GM12878 (cell line): ENCODE data around the gene NUDCD3. TPM values are rescaled to one million over a fixed set of nuclear protein-coding genes. Genes with fewer than 3 reads are reported as not detected.

Experiments used
- ATAC-seq: fragments of 200-7000 bp; cut with Tn5 transposase; 3 replicates; pipeline ENCODE4 v1.9.1; 2020; ENCODE audit warnings: mild to moderate bottlenecking, moderate library complexity
- BruUV-seq: library from RNA; stranded (reverse); fragments of 400-500 nt; replicated peaks from 2 replicates; lab custom pipeline; 2021; lab: Mats Ljungman, UMichigan
- CTCF ChIA-PET: fragments of 300-600 bp; sonication (Branson Sonifier 250); formaldehyde crosslinking; extraction: SDS; loops from one replicate; lab custom pipeline; 2021; ENCODE audit warnings: inconsistent platforms; lab: Yijun Ruan, JAX
- POLR2A ChIA-PET: fragments of 350-600 bp; formaldehyde crosslinking; extraction: SDS; loops from one replicate; lab custom pipeline; 2021; ENCODE audit warnings: inconsistent platforms; lab: Charles Lee
- RAD21 ChIA-PET: fragments of 300-600 bp; sonication (Branson Sonifier 250); formaldehyde crosslinking; loops from one replicate; lab custom pipeline; 2023; ENCODE audit warnings: antibody characterized with exemption; ENCODE audit not compliant: unreplicated experiment; lab: Charles Lee
- SMC1A ChIA-PET: fragments of 300-600 bp; sonication (Branson Sonifier 250); formaldehyde crosslinking; loops from one replicate; lab custom pipeline; 2023; ENCODE audit not compliant: unreplicated experiment, uncharacterized antibody; lab: Charles Lee
- DNase-seq: peaks from one replicate; pipeline ENCODE4 v3.0.0-alpha.2; 2011; ENCODE audit warnings: low read depth, low spot score
- FAIRE-seq: peaks from 3 replicates; lab custom pipeline; 2011; peaks lifted over from hg19 to GRCh38; lab: Jason Lieb, UNC
- H2AFZ ChIP-seq: 2 replicates; pipeline ENCODE4 v1.6.0; 2011; ENCODE audit warnings: low read depth, low read length, control low read depth; ENCODE audit not compliant: control insufficient read depth
- H3K27ac ChIP-seq: 2 replicates; pipeline ENCODE4 v1.5.1; 2011; ENCODE audit warnings: control low read depth; ENCODE audit not compliant: control insufficient read depth, insufficient read depth
- H3K27me3 ChIP-seq, 2 experiments: replicated peaks in 1 of 2; 2 replicates each; pipeline versions ENCODE4 v1.6.0 to v1.6.1; 2011; ENCODE audit warnings: low read length in 1 of 2; ENCODE audit not compliant: control insufficient read depth in 2 of 2, insufficient read depth in 2 of 2
- H3K36me3 ChIP-seq, 2 experiments: 2 replicates each; pipeline ENCODE4 v1.5.1; 2011; ENCODE audit warnings: low read length in 1 of 2; ENCODE audit not compliant: control insufficient read depth in 2 of 2, insufficient read depth in 2 of 2
- H3K4me1 ChIP-seq: 2 replicates; pipeline ENCODE4 v1.6.1; 2011; ENCODE audit warnings: mild to moderate bottlenecking, low read length, moderate library complexity, mixed read lengths; ENCODE audit not compliant: control insufficient read depth, insufficient read depth
- H3K4me2 ChIP-seq: 2 replicates; pipeline ENCODE4 v1.6.0; 2011; ENCODE audit warnings: control low read depth; ENCODE audit not compliant: control insufficient read depth, insufficient read depth
- H3K4me3 ChIP-seq: fragments of 200-600 bp; sonication (generic); 2 replicates; pipeline ENCODE4 v1.5.1; 2016
- H3K79me2 ChIP-seq: 2 replicates; pipeline ENCODE4 v1.6.0; 2011; ENCODE audit warnings: low read length; ENCODE audit not compliant: control insufficient read depth, insufficient read depth
- H3K9ac ChIP-seq: 2 replicates; pipeline ENCODE4 v1.8.0; 2011; ENCODE audit warnings: low read length, control low read depth, mixed read lengths; ENCODE audit not compliant: control insufficient read depth, insufficient read depth
- H3K9me3 ChIP-seq: replicated peaks from 3 replicates; pipeline ENCODE4 v1.5.1; 2011; ENCODE audit warnings: mild to moderate bottlenecking, low read length; ENCODE audit not compliant: control insufficient read depth, insufficient read depth
- H4K20me1 ChIP-seq: 2 replicates; pipeline ENCODE4 v1.6.0; 2011; ENCODE audit not compliant: control insufficient read depth, insufficient read depth
- ASH2L ChIP-seq: fragments of 300-600, 200-600 bp; sonication (generic); IDR thresholded peaks from 2 replicates; pipeline ENCODE4 v1.6.1; 2017; ENCODE audit warnings: low read depth, mild to moderate bottlenecking, borderline replicate concordance
- CHD2 ChIP-seq: IDR thresholded peaks from 2 replicates; pipeline ENCODE4 v1.6.1; 2011; ENCODE audit warnings: low read depth, low read length, improper control_type of control experiment, borderline replicate concordance
- ESRRA ChIP-seq: IDR thresholded peaks from 2 replicates; pipeline ENCODE4 v1.6.1; 2012; ENCODE audit warnings: mild to moderate bottlenecking, low read length, improper control_type of control experiment
- HDAC6 ChIP-seq: fragments of 200-600 bp; sonication (generic); IDR thresholded peaks from one replicate; pipeline ENCODE4 v1.8.0; 2017; ENCODE audit warnings: antibody characterized with exemption; ENCODE audit not compliant: unreplicated experiment
- KAT2A ChIP-seq: conservative IDR thresholded peaks from 2 replicates; pipeline ENCODE4 v1.6.1; 2011; ENCODE audit warnings: low read depth, low read length; ENCODE audit not compliant: control insufficient read depth
- MTA3 ChIP-seq: IDR thresholded peaks from 2 replicates; pipeline ENCODE4 v1.6.1; 2012; ENCODE audit warnings: low read length, inconsistent platforms, borderline replicate concordance
- MYC ChIP-seq: IDR thresholded peaks from 2 replicates; pipeline ENCODE4 v1.6.1; 2011; ENCODE audit warnings: mild to moderate bottlenecking, low read length, moderate library complexity, inconsistent platforms; ENCODE audit not compliant: insufficient read depth, insufficient replicate concordance, insufficient read length, severe bottlenecking
- NFXL1 ChIP-seq: fragments of 450-650 bp; IDR thresholded peaks from 2 replicates; pipeline ENCODE4 v1.6.1; 2017; ENCODE audit warnings: antibody characterized with exemption, mild to moderate bottlenecking, borderline replicate concordance
- POLR2AphosphoS5 ChIP-seq: IDR thresholded peaks from 2 replicates; pipeline ENCODE4 v1.6.1; 2011; ENCODE audit warnings: mild to moderate bottlenecking, low read length, inconsistent platforms
- POU2F2 ChIP-seq: IDR thresholded peaks from 3 replicates; pipeline ENCODE4 v1.6.1; 2011; ENCODE audit warnings: low read depth, mild to moderate bottlenecking, low read length, borderline replicate concordance
- SIX5 ChIP-seq: IDR thresholded peaks from 2 replicates; pipeline ENCODE4 v1.6.1; 2011; ENCODE audit warnings: mild to moderate bottlenecking, low read depth, low read length, moderate library complexity; ENCODE audit not compliant: severe bottlenecking
- SMAD5 ChIP-seq: IDR thresholded peaks from 2 replicates; pipeline ENCODE4 v1.6.1; 2016; ENCODE audit warnings: antibody characterized with exemption, low read depth
- SREBF2 ChIP-seq: IDR thresholded peaks from 2 replicates; pipeline ENCODE4 v1.6.1; 2012; ENCODE audit warnings: mild to moderate bottlenecking, low read length
- ZBED1 ChIP-seq: IDR thresholded peaks from 2 replicates; pipeline ENCODE4 v1.6.1; 2016; ENCODE audit warnings: borderline replicate concordance
- ZNF207 ChIP-seq: fragments of 450-650 bp; IDR thresholded peaks from 2 replicates; pipeline ENCODE4 v1.6.1; 2014; ENCODE audit warnings: antibody characterized with exemption, mild to moderate bottlenecking, borderline replicate concordance
- ZNF217 ChIP-seq: fragments of 450-650 bp; IDR thresholded peaks from 2 replicates; pipeline ENCODE4 v1.6.1; 2017; ENCODE audit warnings: antibody characterized with exemption, mild to moderate bottlenecking
- ZNF24 ChIP-seq: fragments of 450-650 bp; IDR thresholded peaks from 2 replicates; pipeline ENCODE4 v1.6.1; 2017; ENCODE audit warnings: antibody characterized with exemption, mild to moderate bottlenecking
- WGBS: methylation state at CpG from one replicate; pipeline ENCODE4 v1.1.6; 2016; ENCODE audit warnings: low lambda C conversion rate; ENCODE audit not compliant: insufficient replicate concordance, insufficient coverage; ENCODE audit errors: missing lambda C conversion rate; 5-methylcytosine and 5-hydroxymethylcytosine counted together
- in situ Hi-C: fragments of 300-500 bp; cut with MboI; formaldehyde crosslinking; loops from 9 replicates; pipeline ENCODE4 v1.14.3; 2018; ENCODE audit warnings: mixed read lengths
- intact Hi-C: fragments of 100-400 bp; cut with micrococcal nuclease; formaldehyde crosslinking; loops from one replicate; pipeline ENCODE4 v1.14.2; 2022; ENCODE audit not compliant: unreplicated experiment
- polyA plus RNA-seq, 11 experiments: library from polyadenylated mRNA; depleted of rRNA in 4 of 11; unstranded in 6 of 11; stranded (reverse) in 5 of 11; fragments of >200 nt; fragmentation: Nextera tagmentation in 4 of 11; fragmentation: Illumina TruSeq in 1 of 11; extraction: Ambion mirVana in 4 of 11; extraction: Trizol in 1 of 11; gene quantifications; 1 replicate in 1 of 11; 2 replicates in 10 of 11; pipeline versions ENCODE4 v1.2.1 to v1.2.3, GENCODE V29; 2011 to 2016; ENCODE audit warnings: inconsistent platforms in 2 of 11, missing spikeins in 2 of 11, low read depth in 1 of 11
- total RNA-seq, 4 experiments: library from RNA; depleted of rRNA in 3 of 4; stranded (reverse); fragments of >200 nt in 3 of 4; fragmentation: Illumina TruSeq in 1 of 4; extraction: Trizol in 1 of 4; gene quantifications; 2 replicates each; pipeline versions ENCODE4 v1.2.1 to v1.2.3, GENCODE V29; 2013 to 2021
- TF ChIP-seq, protein P1 (sequence below): IDR thresholded peaks from 2 replicates; pipeline ENCODE4 v1.6.1; 2011; ENCODE audit warnings: low read depth, mild to moderate bottlenecking, low read length, moderate library complexity, borderline replicate concordance; ENCODE audit errors: extremely low read depth
- TF ChIP-seq, protein P2 (sequence below), 3 experiments: IDR thresholded peaks in 2 of 3; conservative IDR thresholded peaks in 1 of 3; 2 replicates each; pipeline ENCODE4 v1.5.1; 2011; ENCODE audit warnings: low read depth in 3 of 3, low read length in 3 of 3, mild to moderate bottlenecking in 3 of 3, control low read depth in 2 of 3, moderate library complexity in 2 of 3, inconsistent platforms in 1 of 3, mixed read lengths in 1 of 3; ENCODE audit not compliant: control insufficient read depth in 2 of 3, insufficient read depth in 1 of 3; ENCODE audit errors: extremely low read depth in 1 of 3
- TF ChIP-seq, protein P3 (sequence below): IDR thresholded peaks from 2 replicates; pipeline ENCODE4 v1.6.1; 2011; ENCODE audit warnings: low read depth, low read length, improper control_type of control experiment, borderline replicate concordance

The NUDCD3 gene
- total and polyA plus RNA-seq, 10 of the 15 experiments (the other 5 are each of a cell fraction or from before 2014, with no cell fraction given): 25.0 to 89.8 (median 46.4) TPM

DNA sequence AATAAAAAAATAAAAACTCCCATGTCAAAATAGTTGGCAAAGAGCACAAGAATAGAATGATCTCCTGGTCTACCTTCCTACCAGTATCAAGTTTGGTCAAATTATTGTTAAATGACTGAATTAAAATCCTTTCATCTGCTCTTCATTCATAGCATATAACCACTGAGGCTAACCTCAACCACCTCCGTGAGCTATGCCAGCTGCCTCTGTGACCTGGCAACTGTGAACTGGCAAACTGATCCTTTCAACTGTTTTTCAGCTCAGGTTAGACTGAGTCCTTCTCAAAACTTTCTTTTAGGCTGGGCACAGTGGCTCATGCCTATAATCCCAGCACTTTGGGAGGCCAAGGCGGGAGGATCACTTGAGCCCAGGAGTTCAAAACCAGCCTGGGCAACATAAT is 36.1 kb downstream of the NUDCD3 start:
- FAIRE-seq (no peak), ATAC-seq (no peak), DNase-seq (no peak)
- ChIA-PET RAD21 (no interaction called here), SMC1A (interaction anchor here (2.6 kb wide), 1 partner anchor 8 kb away, joined by 12 read pairs; no protein-coding TSS in a partner anchor), CTCF (no interaction called here), POLR2A (interaction anchor here (1.0 kb wide), 2 partner anchors 11 to 13 kb away, joined by 3 read pairs; no protein-coding TSS in a partner anchor)
- Histone ChIP-seq H3K4me1 (no peaks in the 10 kb centered on the region), H2AFZ (no peak overlapping the region), H3K27me3 (no peaks in the 10 kb centered on the region), H3K36me3 (peaks cover 4 to 7% of the 10 kb centered on the region in 2 experiments; a peak in 2 of 4 replicates), H3K4me3 (no peak overlapping the region), H4K20me1 (no peaks in the 10 kb centered on the region), H3K4me2 (no peak overlapping the region), H3K27ac (no peak overlapping the region), H3K9ac (no peak overlapping the region), H3K9me3 (no peaks in the 10 kb centered on the region; the same call in 2 of the 3 replicates), H3K79me2 (peaks cover 31% of the 10 kb centered on the region)
- intact Hi-C loops: no loop called here
- in situ Hi-C loops: no loop called here
- WGBS: 100% methylated on average over 2 of the region's 2 CpGs
- no peak for TF ChIP-seq NFXL1
- no peak for TF ChIP-seq SIX5
- TF ChIP-seq SREBF2: no peak
- TF ChIP-seq, protein P1, sequence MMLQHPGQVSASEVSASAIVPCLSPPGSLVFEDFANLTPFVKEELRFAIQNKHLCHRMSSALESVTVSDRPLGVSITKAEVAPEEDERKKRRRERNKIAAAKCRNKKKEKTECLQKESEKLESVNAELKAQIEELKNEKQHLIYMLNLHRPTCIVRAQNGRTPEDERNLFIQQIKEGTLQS: no peak
- no peak for TF ChIP-seq POU2F2
- TF ChIP-seq, protein P2, sequence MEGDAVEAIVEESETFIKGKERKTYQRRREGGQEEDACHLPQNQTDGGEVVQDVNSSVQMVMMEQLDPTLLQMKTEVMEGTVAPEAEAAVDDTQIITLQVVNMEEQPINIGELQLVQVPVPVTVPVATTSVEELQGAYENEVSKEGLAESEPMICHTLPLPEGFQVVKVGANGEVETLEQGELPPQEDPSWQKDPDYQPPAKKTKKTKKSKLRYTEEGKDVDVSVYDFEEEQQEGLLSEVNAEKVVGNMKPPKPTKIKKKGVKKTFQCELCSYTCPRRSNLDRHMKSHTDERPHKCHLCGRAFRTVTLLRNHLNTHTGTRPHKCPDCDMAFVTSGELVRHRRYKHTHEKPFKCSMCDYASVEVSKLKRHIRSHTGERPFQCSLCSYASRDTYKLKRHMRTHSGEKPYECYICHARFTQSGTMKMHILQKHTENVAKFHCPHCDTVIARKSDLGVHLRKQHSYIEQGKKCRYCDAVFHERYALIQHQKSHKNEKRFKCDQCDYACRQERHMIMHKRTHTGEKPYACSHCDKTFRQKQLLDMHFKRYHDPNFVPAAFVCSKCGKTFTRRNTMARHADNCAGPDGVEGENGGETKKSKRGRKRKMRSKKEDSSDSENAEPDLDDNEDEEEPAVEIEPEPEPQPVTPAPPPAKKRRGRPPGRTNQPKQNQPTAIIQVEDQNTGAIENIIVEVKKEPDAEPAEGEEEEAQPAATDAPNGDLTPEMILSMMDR (IDR thresholded peaks at IDR 0.05 in 2 of 3, conservative IDR thresholded peaks at IDR 0.05 in 1 of 3; ENCODE audit: control insufficient read depth in 2 of 3, extremely low read depth in 1 of 3, insufficient read depth in 1 of 3, low read depth in 3 of 3, low read length in 3 of 3): no peak
- no peak for TF ChIP-seq ZNF207
- no peak for TF ChIP-seq ZNF217
- TF ChIP-seq POLR2AphosphoS5: no peak
- no peak for TF ChIP-seq HDAC6
- no peak for TF ChIP-seq MTA3
- no peak for TF ChIP-seq ASH2L
- TF ChIP-seq ZBED1: no peak
- no peak for TF ChIP-seq ZNF24
- no peak for TF ChIP-seq MYC
- TF ChIP-seq, protein P3, sequence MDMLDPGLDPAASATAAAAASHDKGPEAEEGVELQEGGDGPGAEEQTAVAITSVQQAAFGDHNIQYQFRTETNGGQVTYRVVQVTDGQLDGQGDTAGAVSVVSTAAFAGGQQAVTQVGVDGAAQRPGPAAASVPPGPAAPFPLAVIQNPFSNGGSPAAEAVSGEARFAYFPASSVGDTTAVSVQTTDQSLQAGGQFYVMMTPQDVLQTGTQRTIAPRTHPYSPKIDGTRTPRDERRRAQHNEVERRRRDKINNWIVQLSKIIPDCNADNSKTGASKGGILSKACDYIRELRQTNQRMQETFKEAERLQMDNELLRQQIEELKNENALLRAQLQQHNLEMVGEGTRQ: no peak
- no peak for TF ChIP-seq KAT2A
- no peak for TF ChIP-seq CHD2
- no peak for TF ChIP-seq ESRRA
- TF ChIP-seq SMAD5: no peak
- BruUV-seq: no TSS peak
